SK-N-SH (cell line): ENCODE results near the gene ACOT9. TPM values are rescaled to one million over a fixed set of nuclear protein-coding genes. Genes with fewer than 3 reads are reported as not detected.

ENCODE experiments used
- CTCF ChIA-PET: fragments of 300-600, 350-600 bp; formaldehyde crosslinking; extraction: SDS; loops from one replicate; lab custom pipeline; 2021; lab: Yijun Ruan, JAX
- POLR2A ChIA-PET: fragments of 350-600 bp; sonication (Branson Sonifier 250); formaldehyde crosslinking; extraction: SDS; loops from one replicate; lab custom pipeline; 2020; ENCODE audit warnings: antibody characterized with exemption, inconsistent platforms; lab: Yijun Ruan, JAX
- DNase-seq: peaks from one replicate; pipeline ENCODE4 v3.0.0; 2012
- H2AFZ ChIP-seq: fragments of 200-600 bp; sonication (generic); 2 replicates; pipeline ENCODE4 v1.8.1; 2016; ENCODE audit warnings: antibody characterized with exemption, mild to moderate bottlenecking, low read depth
- H3F3A ChIP-seq: fragments of 200-600 bp; sonication (generic); replicated peaks from 2 replicates; pipeline ENCODE3; 2016; ENCODE audit warnings: antibody characterized with exemption, mild to moderate bottlenecking; ENCODE audit not compliant: insufficient read depth
- H3K27ac ChIP-seq, 2 experiments: fragments of 200-500 bp in 1 of 2; fragments of 200-600 bp in 1 of 2; sonication (Bioruptor generic) in 1 of 2; sonication (generic), shearing (Covaris generic) in 1 of 2; 2 replicates each; pipeline versions ENCODE4 v1.5.1 to v1.6.1; 2014 to 2016; ENCODE audit warnings: low read depth in 2 of 2, inconsistent platforms in 1 of 2, low read length in 1 of 2, mild to moderate bottlenecking in 1 of 2, mixed read lengths in 1 of 2
- H3K27me3 ChIP-seq: fragments of 200-600 bp; sonication (generic), shearing (Covaris generic); 2 replicates; pipeline ENCODE4 v1.6.1; 2016; ENCODE audit warnings: mixed run types; ENCODE audit not compliant: insufficient read depth
- H3K36me3 ChIP-seq, 2 experiments: fragments of 200-500 bp in 1 of 2; fragments of 200-600 bp in 1 of 2; sonication (Bioruptor generic) in 1 of 2; sonication (generic) in 1 of 2; replicated peaks in 1 of 2; 2 replicates each; pipeline versions ENCODE3 to v1.5.1; 2014 to 2016; ENCODE audit warnings: low read length in 1 of 2, mild to moderate bottlenecking in 1 of 2; ENCODE audit not compliant: insufficient read depth in 2 of 2, control insufficient read depth in 1 of 2
- H3K4me1 ChIP-seq, 2 experiments: fragments of 200-500 bp in 1 of 2; fragments of 200-600 bp in 1 of 2; sonication (Bioruptor generic) in 1 of 2; sonication (generic), shearing (Covaris generic) in 1 of 2; 2 replicates each; pipeline versions ENCODE4 v1.5.1 to v1.6.1; 2014 to 2016; ENCODE audit warnings: low read depth in 1 of 2, low read length in 1 of 2, mixed run types in 1 of 2; ENCODE audit not compliant: insufficient read depth in 2 of 2, control insufficient read depth in 1 of 2
- H3K4me2 ChIP-seq: fragments of 200-600 bp; sonication (generic), shearing (Covaris generic); 2 replicates; pipeline ENCODE4 v1.6.1; 2017; ENCODE audit warnings: mixed run types
- H3K4me3 ChIP-seq, 2 experiments: fragments of 200-500 bp in 1 of 2; fragments of 200-600 bp in 1 of 2; sonication (Bioruptor generic) in 1 of 2; sonication (generic), shearing (Covaris generic) in 1 of 2; 2 replicates each; pipeline versions ENCODE4 v1.5.1 to v1.8.1; 2014 to 2016; ENCODE audit warnings: low read depth in 2 of 2, inconsistent platforms in 1 of 2, low read length in 1 of 2, mild to moderate bottlenecking in 1 of 2, mixed read lengths in 1 of 2, moderate library complexity in 1 of 2
- H3K79me2 ChIP-seq: fragments of 200-600 bp; sonication (generic); 2 replicates; pipeline ENCODE4 v1.8.1; 2017; ENCODE audit warnings: mild to moderate bottlenecking; ENCODE audit not compliant: insufficient read depth
- H3K9ac ChIP-seq: fragments of 200-600 bp; sonication (generic); 2 replicates; pipeline ENCODE4 v1.6.1; 2017; ENCODE audit warnings: mixed run types
- H3K9me2 ChIP-seq: fragments of 200-600 bp; sonication (generic); 2 replicates; pipeline ENCODE4 v1.6.1; 2017; ENCODE audit warnings: mixed run types
- H3K9me3 ChIP-seq: fragments of 200-600 bp; sonication (generic); 2 replicates; pipeline ENCODE4 v1.6.1; 2017; ENCODE audit warnings: mixed run types, mild to moderate bottlenecking, moderate library complexity
- H4K20me1 ChIP-seq: fragments of 200-600 bp; sonication (generic); 2 replicates; pipeline ENCODE4 v1.6.1; 2017; ENCODE audit warnings: mild to moderate bottlenecking, mixed run types; ENCODE audit not compliant: insufficient read depth
- CTCF ChIP-seq: fragments of 200-600 bp; sonication (generic); IDR thresholded peaks from 2 replicates; pipeline ENCODE4 v1.6.1; 2017; ENCODE audit warnings: antibody characterized with exemption, mild to moderate bottlenecking, moderate library complexity
- EZH2phosphoT487 ChIP-seq: fragments of 200-600 bp; sonication (generic); IDR thresholded peaks from 2 replicates; pipeline ENCODE4 v1.6.1; 2017; ENCODE audit warnings: low read depth, mixed run types, mild to moderate bottlenecking, antibody characterized with exemption, moderate library complexity, borderline replicate concordance
- GATA2 ChIP-seq: sonication (generic); formaldehyde crosslinking; IDR thresholded peaks from 2 replicates; pipeline ENCODE4 v1.5.0; 2020; ENCODE audit warnings: mild to moderate bottlenecking, missing genetic modification reagents
- PBX3 ChIP-seq: IDR thresholded peaks from 2 replicates; pipeline ENCODE4; 2012
- REST ChIP-seq: IDR thresholded peaks from 2 replicates; pipeline ENCODE4 v1.6.1; 2012; ENCODE audit warnings: mild to moderate bottlenecking, low read depth, low read length, moderate library complexity
- RXRA ChIP-seq: IDR thresholded peaks from 2 replicates; pipeline ENCODE4 v1.4.0; 2012; ENCODE audit warnings: low read depth, mild to moderate bottlenecking, borderline replicate concordance
- USF2 ChIP-seq: fragments of 150-350 bp; IDR thresholded peaks from 2 replicates; pipeline ENCODE4 v1.6.1; 2017; ENCODE audit warnings: antibody characterized with exemption, low read length, low read depth, borderline replicate concordance
- WGBS: methylation state at CpG from one replicate; pipeline ENCODE4 v1.1.6; 2017; ENCODE audit warnings: low lambda C conversion rate; 5-methylcytosine and 5-hydroxymethylcytosine counted together
- polyA plus RNA-seq, 3 experiments: library from polyadenylated mRNA; depleted of rRNA; stranded (reverse); fragments of >200 nt; gene quantifications; 2 replicates each; pipeline ENCODE4 v1.2.3, GENCODE V29; 2012
- small RNA-seq, 7 experiments: library from RNA; depleted of rRNA; stranded (forward); fragments of <200 nt; gene quantifications; one replicate each; pipeline ENCODE3, GENCODE V24; 2012

The ACOT9 gene
- polyA plus RNA-seq, 1 of the 3 experiments (the other 2 are of a cell fraction), result 23.7 TPM

- CTCF ChIA-PET, result no interaction called here
- Histone ChIP-seq H3F3A (no peaks in the 10 kb centered on the region), H3K27ac (no peak overlapping the region), H3K4me1 (no peaks in the 10 kb centered on the region; a peak in 1 of 4 replicates), H3K4me3 (no peak overlapping the region), H3K4me2 (no peak overlapping the region), H3K36me3 (no peaks in the 10 kb centered on the region), H3K9ac (no peak overlapping the region), H3K79me2 (no peaks in the 10 kb centered on the region), H4K20me1 (no peaks in the 10 kb centered on the region), H2AFZ (no peak overlapping the region), H3K9me2 (no peaks in the 10 kb centered on the region), H3K27me3 (peaks cover 16% of the 10 kb centered on the region; the same call in 1 of the 2 replicates), H3K9me3 (no peaks in the 10 kb centered on the region)
- POLR2A ChIA-PET, result no interaction called here
- WGBS, result 30% methylated on average over 3 of the region's 3 CpGs
- no peak for DNase-seq
- TF ChIP-seq PBX3 (peak; percentile 42), RXRA (no peak)
These were observed 86.4 kb downstream of the ACOT9 start for GRCh38 chrX:23656684-23657083.

GRCh38 chrX:23656091-23656490, 87.0 kb downstream of the ACOT9 start:
- TF ChIP-seq REST (no peak), CTCF (no peak), USF2 (no peak), EZH2phosphoT487 (no peak), GATA2 (CRISPR knock-in tag) (no peak)
- no peak overlapping the region for H3K4me3 ChIP-seq
- WGBS, result 39% methylated on average over 5 of the region's 5 CpGs
- ChIA-PET CTCF (no interaction called here), POLR2A (no interaction called here)
- no peak overlapping the region for H3K27ac ChIP-seq
- H3K9ac ChIP-seq, result no peak overlapping the region
- H3K36me3 ChIP-seq, result no peaks in the 10 kb centered on the region
- no peaks in the 10 kb centered on the region; a peak in 1 of 4 replicates for H3K4me1 ChIP-seq
- no peaks in the 10 kb centered on the region for H3F3A ChIP-seq
- DNase-seq, result no peak
- H2AFZ ChIP-seq, result no peak overlapping the region
- no peaks in the 10 kb centered on the region for H3K9me3 ChIP-seq
- no peaks in the 10 kb centered on the region for H3K9me2 ChIP-seq
- H3K79me2 ChIP-seq, result no peaks in the 10 kb centered on the region
- no peak overlapping the region for H3K4me2 ChIP-seq
- peaks cover 17% of the 10 kb centered on the region; the same call in 1 of the 2 replicates for H3K27me3 ChIP-seq
- no peaks in the 10 kb centered on the region for H4K20me1 ChIP-seq

Small RNA genes within 50 kb of the gene (small RNA-seq; reads per million reads assigned to genes)
- gene RF00019, result 0 reads per million in 7 experiments

Other genes with a start within 250 kb of the ACOT9 start
- 140 and 164 TPM in 2 replicates for gene PRDX4, start 75.8 kb downstream of the ACOT9 start, polyA plus RNA-seq (2012; rRNA removed)
- gene SAT1, start 39.9 kb upstream of the ACOT9 start, polyA plus RNA-seq (2012; rRNA removed), result 131 and 176 TPM in 2 replicates
- gene APOO, start 164.7 kb upstream of the ACOT9 start, polyA plus RNA-seq (2012; rRNA removed), result 20.3 and 22.0 TPM in 2 replicates
- gene CXorf58, start 164.7 kb upstream of the ACOT9 start, polyA plus RNA-seq (2012; rRNA removed), result not detected in 2 replicates